ENCODE results near the gene ACSL1. TPM values are rescaled to one million over a fixed set of nuclear protein-coding genes. Genes with fewer than 3 reads are reported as not detected.
A peak's percentile ranks its signal among the peaks of the same experiment; 100 is the strongest.
"Not testable (repeated sequence)": the region's sequence is repeated elsewhere in the genome, so short reads cannot be mapped to it uniquely, and the experiment has no call there.

ACSL1 gene
- total and polyA plus RNA-seq, 2 donors (not counting 1 experiment from before 2014, with no cell fraction given), result 15.4 to 30.1 TPM

GRCh38 chr4:184740980-184741391, 84.8 kb downstream of the ACSL1 start:
- Histone ChIP-seq H3K9me3 (ENCODE audit: control insufficient read depth, insufficient read depth, low read depth, low read length) (no peaks in the 10 kb centered on the region), H3K9ac (ENCODE audit: insufficient read depth, low read length) (no peak overlapping the region)

GRCh38 chr4:184739575-184739974, 86.2 kb downstream of the ACSL1 start:
- H4K20me1 ChIP-seq (ENCODE audit: control insufficient read depth, extremely low read depth, insufficient read depth, low read length); H2AFZ ChIP-seq (ENCODE audit: low read length); H3K79me2 ChIP-seq (ENCODE audit: control insufficient read depth, insufficient read depth, low read length); H3K36me3 ChIP-seq (ENCODE audit: control insufficient read depth, insufficient read depth, low read length); H3K9ac ChIP-seq (ENCODE audit: insufficient read depth, low read length); H3K4me2 ChIP-seq (ENCODE audit: extremely low read depth, insufficient read depth, low read length); H3K4me3 ChIP-seq (replicated peaks in 1 of 4; ENCODE audit: control extremely low read depth in 1 of 4, insufficient read depth in 1 of 4, low read depth in 3 of 4, low read length in 4 of 4); H3K27ac ChIP-seq (ENCODE audit: insufficient read depth, low read length); H3K4me1 ChIP-seq (ENCODE audit: control insufficient read depth, extremely low read depth, insufficient read depth, low read length); DNase-seq (ENCODE audit: low read depth in 2 of 2); H3K27me3 ChIP-seq (ENCODE audit: control insufficient read depth, insufficient read depth, low read length); H3K9me3 ChIP-seq (ENCODE audit: control insufficient read depth, insufficient read depth, low read depth, low read length): not testable (repeated sequence)

More at GRCh38 chr4:184740980-184741391, 84.8 kb downstream of the ACSL1 start:
- no peaks in the 10 kb centered on the region for H3K79me2 ChIP-seq (ENCODE audit: control insufficient read depth, insufficient read depth, low read length)
- TF ChIP-seq EZH2 (IDR thresholded peaks at IDR 0.05; ENCODE audit: low read length, missing control alignments) (no peak), CTCF (conservative IDR thresholded peaks at IDR 0.05 in 1 of 2, IDR thresholded peaks at IDR 0.05 in 1 of 2; ENCODE audit: low read depth in 1 of 2, low read length in 2 of 2) (no peak)
- H3K27ac ChIP-seq (ENCODE audit: insufficient read depth, low read length), result no peak overlapping the region
- no peaks in the 10 kb centered on the region for H3K27me3 ChIP-seq (ENCODE audit: control insufficient read depth, insufficient read depth, low read length)
- no peaks in the 10 kb centered on the region for H4K20me1 ChIP-seq (ENCODE audit: control insufficient read depth, extremely low read depth, insufficient read depth, low read length)
- no peak overlapping the region for H3K4me2 ChIP-seq (ENCODE audit: extremely low read depth, insufficient read depth, low read length)
- H2AFZ ChIP-seq (ENCODE audit: low read length), result no peak overlapping the region
- H3K4me1 ChIP-seq (ENCODE audit: control insufficient read depth, extremely low read depth, insufficient read depth, low read length), result no peaks in the 10 kb centered on the region
- DNase-seq (ENCODE audit: low read depth in 2 of 2), result no peak
- H3K36me3 ChIP-seq (ENCODE audit: control insufficient read depth, insufficient read depth, low read length), result no peaks in the 10 kb centered on the region
- no peak overlapping the region for H3K4me3 ChIP-seq (replicated peaks in 1 of 4; ENCODE audit: control extremely low read depth in 1 of 4, insufficient read depth in 1 of 4, low read depth in 3 of 4, low read length in 4 of 4)

GRCh38 chr4:184734758-184735157, 91.0 kb downstream of the ACSL1 start:
- TF ChIP-seq CTCF (conservative IDR thresholded peaks at IDR 0.05 in 1 of 2, IDR thresholded peaks at IDR 0.05 in 1 of 2; ENCODE audit: low read depth in 1 of 2, low read length in 2 of 2) (no peak), EZH2 (IDR thresholded peaks at IDR 0.05; ENCODE audit: low read length, missing control alignments) (no peak)
- peak overlapping the region; percentile 98 for H2AFZ ChIP-seq (ENCODE audit: low read length)
- no peaks in the 10 kb centered on the region for H4K20me1 ChIP-seq (ENCODE audit: control insufficient read depth, extremely low read depth, insufficient read depth, low read length)
- H3K27ac ChIP-seq (ENCODE audit: insufficient read depth, low read length), result peak overlapping the region; percentile 41
- H3K9ac ChIP-seq (ENCODE audit: insufficient read depth, low read length), result no peak overlapping the region
- peaks cover 24% of the 10 kb centered on the region for H3K79me2 ChIP-seq (ENCODE audit: control insufficient read depth, insufficient read depth, low read length)
- no peaks in the 10 kb centered on the region for H3K27me3 ChIP-seq (ENCODE audit: control insufficient read depth, insufficient read depth, low read length)
- peaks cover 2% of the 10 kb centered on the region for H3K4me1 ChIP-seq (ENCODE audit: control insufficient read depth, extremely low read depth, insufficient read depth, low read length)
- no peak for DNase-seq (ENCODE audit: low read depth in 2 of 2)
- no peaks in the 10 kb centered on the region for H3K9me3 ChIP-seq (ENCODE audit: control insufficient read depth, insufficient read depth, low read depth, low read length)
- peak overlapping the region; percentile 83 to 98 (median 90) for H3K4me3 ChIP-seq (replicated peaks in 1 of 4; ENCODE audit: control extremely low read depth in 1 of 4, insufficient read depth in 1 of 4, low read depth in 3 of 4, low read length in 4 of 4)
- H3K36me3 ChIP-seq (ENCODE audit: control insufficient read depth, insufficient read depth, low read length), result no peaks in the 10 kb centered on the region
- peak overlapping the region; percentile 97 for H3K4me2 ChIP-seq (ENCODE audit: extremely low read depth, insufficient read depth, low read length)
